Measurements from ENCODE around the gene AGAP1.

DNA sequence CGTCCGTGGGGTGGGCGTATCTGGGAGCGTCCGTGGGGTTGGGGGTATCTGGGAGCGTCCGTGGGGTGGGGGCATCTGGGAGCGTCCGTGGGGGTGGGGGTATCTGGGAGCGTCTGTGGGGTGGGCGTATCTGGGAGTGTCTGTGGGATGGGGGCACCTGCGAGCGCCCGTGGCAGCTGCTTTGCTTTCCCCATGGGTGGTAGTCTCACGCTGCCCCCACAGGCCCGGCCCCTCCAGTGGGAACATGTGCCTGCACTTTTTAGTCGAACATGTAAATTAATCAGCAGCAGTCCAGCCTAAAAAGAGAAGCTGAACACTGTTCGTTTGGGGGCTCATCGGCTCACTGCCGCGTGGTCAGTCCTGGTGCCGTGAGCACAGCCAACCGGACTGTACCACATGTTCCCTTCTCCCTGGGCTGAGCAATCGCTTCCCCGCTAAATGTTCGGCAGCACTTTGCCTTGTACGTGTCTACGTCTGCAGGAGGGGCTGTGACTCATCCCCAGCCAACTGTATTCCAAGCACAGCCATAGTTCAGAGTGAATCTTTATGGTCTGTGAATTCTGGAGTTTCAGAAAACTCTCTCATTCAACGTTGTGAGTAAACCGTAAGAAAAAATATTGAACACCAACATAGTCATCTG, 271.5 kb downstream of the AGAP1 start:
- TF ChIP-seq EP300 (IDR thresholded peaks at IDR 0.05) = no peak
- no peak for TF ChIP-seq CTCF (IDR thresholded peaks at IDR 0.05)

Data from sigmoid colon (tissue), 4 donors.